Activated gamma-delta T cell treated with anti-CD3 and anti-CD28 coated beads, Interleukin-2, amount 50 U/mL, for 16 hours (primary cell): Measurements from ENCODE around the gene PYM1.
"Not testable (repeated sequence)": the region's sequence is repeated elsewhere in the genome, so short reads cannot be mapped to it uniquely, and the experiment has no call there.

Experiments used
- DNase-seq: peaks from one replicate; pipeline ENCODE4 v3.0.0-alpha.2; 2020; ENCODE audit warnings: low read depth

PYM1 gene

DNA sequence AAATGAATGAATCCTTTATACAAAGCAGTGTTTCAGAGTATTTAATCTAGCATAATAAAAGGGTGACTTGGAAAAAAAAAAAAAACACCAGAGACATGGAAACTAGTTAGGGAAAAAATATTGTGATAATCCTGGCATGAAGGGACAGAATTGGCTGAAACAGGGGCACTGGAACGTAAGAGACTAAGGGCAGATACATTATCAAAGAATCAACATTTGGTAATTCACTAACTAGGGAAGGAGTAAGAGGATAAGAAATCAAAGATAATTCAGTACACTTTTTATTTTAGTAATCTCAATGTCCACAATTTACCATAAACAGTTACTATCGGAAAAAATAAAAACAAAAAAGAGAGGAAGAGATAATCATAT is 18.2 kb downstream of the PYM1 start:
- no peak for DNase-seq

DNA sequence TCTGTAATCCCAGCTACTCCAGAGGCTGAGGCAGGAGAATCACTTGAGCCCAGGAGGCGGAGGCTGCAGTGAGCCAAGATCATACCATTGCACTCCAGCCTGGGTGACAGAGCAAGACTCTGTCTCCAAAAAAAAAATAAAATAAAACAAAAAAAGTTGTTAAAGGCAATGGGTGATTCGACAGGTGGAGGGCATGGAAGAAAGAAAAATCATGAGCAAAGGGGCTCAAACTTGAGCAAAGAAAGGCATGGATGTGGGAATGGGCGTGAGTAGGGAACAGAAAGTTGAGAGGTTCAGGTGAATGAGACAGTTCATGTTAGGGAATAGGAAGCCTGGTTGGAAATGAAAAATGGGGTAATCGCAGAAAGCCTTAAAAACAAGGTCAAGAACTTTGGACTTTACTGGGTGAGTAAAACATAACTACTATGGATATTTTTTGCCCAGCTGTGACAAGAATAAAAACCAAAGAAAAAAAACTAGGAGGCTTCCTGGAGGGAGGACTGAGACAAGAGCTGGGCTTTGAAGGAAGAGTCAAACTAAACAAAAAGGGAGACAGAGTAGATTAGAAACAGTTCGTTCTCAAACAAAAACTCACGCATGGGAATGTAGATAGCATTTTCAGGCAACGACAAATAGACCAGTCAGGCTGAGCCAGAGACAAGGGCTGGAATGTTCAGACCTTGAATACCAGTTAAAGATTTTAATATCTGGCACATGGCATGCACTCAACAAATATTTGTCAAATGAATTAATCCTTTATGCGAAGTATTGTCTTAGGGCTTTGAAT is 18.8 kb downstream of the PYM1 start:
- DNase-seq: no peak

DNA sequence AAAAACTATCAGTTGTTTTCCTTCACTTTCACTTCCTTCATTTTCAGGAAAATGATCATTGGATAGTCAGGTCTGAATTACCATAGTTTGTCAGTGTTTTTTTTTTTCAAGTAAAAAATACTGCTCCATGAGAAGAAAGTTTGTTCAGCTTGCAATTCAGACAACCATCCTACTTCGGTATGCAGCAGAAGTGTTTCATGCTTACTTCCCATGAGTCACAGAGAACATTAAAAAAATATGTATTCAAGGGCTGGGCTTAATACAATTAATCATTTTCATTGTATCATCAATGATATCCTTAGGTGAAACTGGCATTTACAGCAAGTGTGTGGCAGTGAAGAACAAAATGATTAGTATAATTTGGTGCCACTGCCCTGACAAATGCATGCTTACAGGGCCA is 21.6 kb downstream of the PYM1 start:
- no peak for DNase-seq

DNA sequence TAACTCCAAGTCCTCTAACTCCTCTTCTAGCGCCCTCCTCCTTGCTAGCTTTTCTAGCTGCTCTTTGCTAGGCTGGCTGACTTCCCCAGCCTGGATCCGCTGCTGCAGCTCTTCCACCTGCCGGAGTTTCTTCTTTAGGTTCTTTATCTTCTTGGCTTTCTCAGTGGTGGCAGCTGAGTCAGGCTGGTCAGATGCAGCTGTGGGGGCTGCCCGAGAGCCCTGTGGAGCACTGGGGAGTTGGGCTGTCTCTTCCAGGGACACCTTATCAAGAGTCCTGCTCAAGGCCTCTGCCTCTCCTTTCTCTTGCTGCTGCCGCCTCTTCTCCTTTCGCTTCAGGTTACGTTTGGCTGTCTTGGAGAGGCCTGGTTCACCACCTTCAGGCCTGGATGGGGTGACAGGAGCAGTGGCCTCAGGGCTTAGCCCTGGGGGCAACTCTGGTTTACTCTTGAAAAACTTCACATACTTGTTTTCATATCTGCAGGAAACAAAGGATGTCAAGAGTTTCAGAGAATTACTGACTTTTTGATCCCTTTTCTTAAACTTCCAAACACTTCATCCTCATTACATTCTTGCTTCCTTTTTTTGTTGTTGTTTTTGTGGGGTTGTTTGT is 25.7 kb downstream of the PYM1 start:
- DNase-seq: no peak

DNA sequence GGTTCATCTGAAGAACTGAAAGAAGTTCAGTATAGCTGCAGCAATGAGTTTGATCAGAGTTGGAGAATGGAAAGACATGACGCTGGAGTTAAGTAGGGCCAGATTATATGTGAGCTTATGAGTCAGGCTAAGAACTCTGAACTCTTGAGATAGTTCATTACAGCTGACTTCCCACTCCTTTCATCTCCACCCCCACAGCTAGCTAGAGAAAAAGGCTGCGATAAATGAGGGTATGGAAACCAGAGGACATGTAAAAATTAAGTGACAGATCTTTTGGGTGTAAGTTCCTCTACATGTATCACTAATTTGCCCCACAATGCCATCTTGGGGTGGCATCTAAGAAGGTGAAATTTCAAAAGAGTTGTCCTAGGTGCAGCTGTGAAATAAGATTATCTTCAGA is 28.6 kb downstream of the PYM1 start:
- no peak for DNase-seq

DNA sequence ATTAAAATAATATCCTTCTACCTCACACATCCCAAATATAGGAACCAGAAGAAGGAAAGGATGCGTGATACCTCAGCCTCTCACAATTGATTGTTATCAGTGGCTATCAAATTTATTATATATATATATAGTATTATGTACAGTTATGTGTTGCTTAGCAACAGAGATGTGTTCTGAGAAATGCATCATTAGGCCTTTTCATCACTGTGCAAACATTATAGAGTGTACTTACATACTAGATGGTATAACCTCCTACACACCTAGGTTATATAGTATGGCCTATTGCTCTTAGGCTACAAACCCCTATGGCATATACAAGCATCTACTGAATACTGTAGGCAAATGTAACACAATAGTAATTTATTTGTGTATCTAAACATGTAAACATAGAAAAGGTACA is 34.0 kb downstream of the PYM1 start:
- DNase-seq: no peak

DNA sequence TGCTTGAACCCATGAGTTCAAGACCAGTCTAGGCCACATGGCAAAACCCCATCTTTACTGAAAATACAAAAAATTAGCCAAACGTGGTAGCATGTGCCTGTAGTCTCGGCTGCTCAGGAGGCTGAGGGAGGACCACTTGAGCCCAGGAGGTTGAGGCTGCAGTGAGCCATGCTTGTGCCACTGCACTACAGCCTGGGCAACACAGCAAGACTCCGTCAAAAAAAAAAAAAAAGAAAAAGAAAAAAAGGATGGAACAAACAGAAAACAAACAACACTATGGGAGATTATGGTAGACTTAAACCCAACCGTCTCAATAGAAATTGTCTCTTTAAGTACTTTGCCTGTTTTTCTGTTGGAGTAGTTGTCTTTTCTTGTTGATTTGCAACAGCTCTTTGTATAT is 36.4 kb downstream of the PYM1 start:
- DNase-seq: no peak

DNA sequence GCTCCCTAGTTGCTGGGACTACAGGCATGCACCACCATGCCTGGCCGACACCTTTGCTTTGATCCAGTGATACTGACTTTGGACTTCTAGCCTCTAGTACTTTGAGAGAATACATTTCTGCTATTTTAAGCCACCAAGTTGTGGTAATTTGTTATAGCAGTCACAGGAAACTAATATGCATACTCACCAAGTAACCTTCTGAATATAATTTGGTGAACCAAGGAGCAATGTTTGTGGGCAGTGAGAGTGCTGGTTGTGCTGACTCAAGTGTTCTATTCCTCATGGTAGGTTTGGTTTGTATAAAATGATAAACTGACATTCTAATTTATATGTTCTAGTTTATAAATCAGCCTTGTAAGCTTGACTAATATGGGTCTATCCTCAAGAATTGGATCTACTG is 42.6 kb downstream of the PYM1 start:
- DNase-seq: no peak

DNA sequence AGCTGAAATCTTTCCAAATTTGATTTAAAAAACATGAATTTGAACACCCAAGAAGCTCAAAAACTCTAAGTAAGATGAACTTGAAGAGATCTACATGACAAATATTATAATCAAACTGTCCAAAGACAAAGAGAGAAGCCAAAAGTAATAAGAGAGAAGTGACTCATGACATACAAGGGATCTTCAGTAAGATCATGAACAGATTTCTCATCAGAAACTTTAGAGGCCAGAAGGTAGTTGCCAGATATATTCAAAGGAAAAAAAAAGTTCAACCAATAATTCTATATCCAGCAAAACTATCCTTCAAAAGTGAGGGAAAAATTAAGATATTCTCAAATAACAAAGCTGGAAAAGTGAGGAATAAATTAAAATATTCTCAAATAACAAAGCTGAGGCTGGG is 49.9 kb downstream of the PYM1 start:
- no peak for DNase-seq

DNA sequence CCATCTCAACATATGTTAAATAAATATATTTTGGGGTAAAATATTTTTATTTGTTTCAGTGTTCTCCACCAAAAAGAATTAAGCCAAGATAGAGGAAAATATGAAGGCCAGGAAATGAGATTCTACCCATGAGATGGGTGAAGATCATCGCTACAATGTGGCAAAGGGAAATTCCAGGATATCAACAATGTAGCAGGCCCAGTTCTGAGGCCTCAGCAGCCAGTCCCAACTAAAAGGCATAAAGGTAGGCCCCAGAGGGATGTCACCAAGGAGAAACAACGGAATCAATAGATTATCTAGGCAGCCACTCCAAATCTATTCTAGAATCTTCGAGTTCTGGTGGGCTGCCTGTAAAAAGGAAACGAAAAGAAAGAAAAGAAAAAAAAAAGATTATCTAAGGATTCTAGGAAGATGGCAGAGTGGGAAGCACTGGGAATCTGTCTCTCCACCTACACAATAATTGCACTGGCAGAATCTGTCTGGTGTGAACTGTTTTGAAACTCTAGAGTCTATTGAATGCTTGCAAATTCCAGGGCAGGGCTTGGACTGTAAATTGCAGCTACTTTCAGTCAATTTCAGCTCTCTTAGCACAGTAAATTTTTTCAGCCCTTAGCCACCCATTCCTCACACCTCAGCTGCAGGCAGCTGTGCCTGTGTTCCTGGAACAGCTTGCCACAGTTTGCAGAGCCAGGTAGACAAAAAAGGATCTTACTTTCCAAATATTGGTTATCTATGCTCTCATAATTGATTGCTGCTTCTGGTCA is 51.8 kb downstream of the PYM1 start:
- DNase-seq: no peak

DNA sequence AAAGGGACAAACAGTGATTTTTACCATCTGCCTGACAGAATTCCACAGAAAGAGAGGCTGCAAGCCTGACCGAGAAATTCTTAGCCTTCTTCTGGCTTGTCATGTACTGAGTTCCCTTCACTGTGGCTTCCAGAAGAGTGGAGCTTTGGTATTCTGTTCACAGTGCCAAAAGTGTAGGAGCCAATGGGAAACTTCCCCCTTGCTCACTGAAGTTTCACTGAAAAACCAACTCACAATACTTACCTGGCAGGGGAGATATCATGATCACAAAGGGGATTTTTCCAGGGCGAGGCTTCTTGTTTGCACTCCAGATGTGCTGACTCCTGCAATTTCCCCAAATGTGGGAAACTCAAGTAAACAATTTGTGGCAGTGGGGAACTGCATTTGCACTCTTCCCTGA is 53.3 kb downstream of the PYM1 start:
- DNase-seq: no peak

DNA sequence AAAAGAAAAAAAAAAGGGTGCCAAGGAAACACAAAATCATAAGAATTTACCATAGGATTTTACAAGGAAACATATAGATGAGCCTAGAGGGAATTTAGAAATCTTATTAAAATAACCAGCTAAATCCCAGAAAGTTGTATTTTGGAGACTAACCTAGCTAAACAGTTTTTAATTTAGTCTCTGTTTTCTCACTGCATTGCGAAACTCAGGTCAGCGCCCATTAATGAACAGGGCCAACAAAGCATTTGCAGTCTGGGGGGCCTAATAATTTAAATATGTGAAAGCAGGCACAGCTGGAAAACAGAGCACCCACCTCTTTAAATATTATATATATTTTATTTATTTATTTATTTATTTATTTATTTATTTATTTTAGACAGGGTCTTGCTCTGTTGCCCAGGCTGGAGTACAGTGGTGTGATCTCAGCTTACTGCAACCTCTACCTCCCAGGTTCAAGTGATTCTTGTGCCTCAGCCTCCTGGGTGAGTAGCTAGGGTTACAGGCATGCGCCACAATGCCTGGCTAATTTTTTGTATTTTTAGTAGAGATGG is 61.2 kb downstream of the PYM1 start:
- DNase-seq: not testable (repeated sequence)

DNA sequence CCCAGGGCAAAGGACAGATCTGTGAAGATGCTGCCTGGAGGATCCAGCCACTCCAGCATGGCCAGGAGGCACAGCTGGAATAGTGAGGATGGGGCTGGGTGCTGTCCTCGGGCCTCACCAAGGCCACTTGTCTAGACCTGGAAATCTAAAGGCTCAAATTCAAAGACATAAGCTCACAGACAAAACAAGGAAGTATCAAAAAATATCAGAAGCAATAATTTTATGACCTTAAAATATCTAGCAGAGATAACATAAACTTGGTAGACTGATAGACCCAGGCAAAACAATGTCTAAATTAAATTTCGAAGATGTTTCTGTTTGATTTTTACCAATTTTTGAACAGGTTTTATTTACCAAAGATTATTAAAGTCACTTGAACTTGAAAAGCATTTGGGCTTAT is 62.4 kb downstream of the PYM1 start:
- no peak for DNase-seq

DNA sequence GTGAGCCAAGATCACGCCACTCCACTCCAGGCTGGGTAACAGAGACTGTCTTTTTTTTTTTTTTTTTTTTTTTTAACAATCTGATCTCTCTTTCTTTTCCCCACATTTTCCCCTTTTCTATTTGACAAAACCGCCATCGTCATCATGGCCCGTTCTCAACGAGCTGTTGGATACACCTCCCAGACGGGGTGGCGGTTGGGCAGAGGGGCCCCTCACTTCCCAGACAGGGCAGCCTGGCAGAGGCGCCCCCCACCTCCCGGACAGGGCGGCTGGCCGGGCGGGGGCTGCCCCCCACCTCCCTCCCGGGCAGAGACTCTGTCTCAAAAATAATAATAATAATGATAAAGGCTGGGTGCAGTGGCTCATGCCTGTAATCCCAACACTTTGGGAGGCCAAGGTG is 64.8 kb downstream of the PYM1 start:
- not testable (repeated sequence) for DNase-seq

DNA sequence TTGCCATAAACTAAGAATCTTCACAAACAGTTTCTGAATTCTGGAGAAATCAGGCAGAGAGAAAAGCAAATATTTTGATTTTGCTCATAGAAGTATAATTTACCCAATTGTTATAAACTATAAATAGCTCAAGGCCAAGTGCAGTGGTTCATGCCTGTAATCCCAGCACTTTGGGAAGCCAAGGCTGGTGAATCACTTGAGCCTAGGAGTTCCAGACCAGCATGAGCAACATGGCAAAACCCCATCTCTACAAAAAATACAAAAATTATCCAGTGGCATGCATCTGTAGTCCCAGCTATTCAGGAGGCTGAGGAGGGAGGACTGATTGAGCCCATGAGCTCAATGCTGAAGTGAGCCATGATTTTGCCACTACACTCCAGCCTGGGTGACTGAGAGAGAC is 65.4 kb downstream of the PYM1 start:
- no peak for DNase-seq

DNA sequence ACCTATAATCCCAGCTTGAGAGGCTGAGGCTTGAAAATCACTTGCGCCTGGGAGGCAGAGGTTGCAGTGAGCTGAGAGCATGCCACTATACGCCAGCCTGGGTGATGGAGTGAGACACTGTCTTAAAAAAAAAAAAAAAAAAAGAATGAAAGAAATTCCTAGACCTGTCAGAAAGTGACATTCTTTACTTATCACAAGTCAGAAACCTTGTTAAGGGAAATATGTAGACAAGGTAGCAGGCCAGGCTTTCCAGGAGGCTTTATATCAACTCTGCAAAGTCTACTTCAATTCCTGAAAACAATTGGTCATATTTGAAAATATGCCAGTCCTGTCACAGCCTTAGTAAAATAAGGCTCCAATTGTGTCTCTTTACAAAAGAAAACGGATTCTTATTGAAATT is 65.8 kb downstream of the PYM1 start:
- no peak for DNase-seq

DNA sequence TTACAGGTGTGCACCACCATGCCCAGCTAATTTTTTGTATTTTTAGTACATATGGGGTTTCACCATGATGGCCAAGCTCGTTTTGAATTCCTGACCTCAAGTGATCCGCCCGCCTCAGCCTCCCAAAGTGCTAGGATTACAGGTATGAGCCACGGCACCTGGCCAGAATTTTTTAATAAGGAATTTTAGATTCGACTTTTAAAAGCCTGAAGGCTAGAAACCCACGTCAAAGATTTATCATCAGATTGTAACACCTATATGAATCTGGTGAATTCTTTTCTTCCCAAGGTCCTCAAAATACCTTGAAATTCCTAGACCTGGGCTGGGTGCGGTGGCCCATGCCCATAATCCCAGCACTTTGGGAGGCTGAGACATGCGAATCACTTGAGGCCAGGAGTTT is 66.3 kb downstream of the PYM1 start:
- no peak for DNase-seq

DNA sequence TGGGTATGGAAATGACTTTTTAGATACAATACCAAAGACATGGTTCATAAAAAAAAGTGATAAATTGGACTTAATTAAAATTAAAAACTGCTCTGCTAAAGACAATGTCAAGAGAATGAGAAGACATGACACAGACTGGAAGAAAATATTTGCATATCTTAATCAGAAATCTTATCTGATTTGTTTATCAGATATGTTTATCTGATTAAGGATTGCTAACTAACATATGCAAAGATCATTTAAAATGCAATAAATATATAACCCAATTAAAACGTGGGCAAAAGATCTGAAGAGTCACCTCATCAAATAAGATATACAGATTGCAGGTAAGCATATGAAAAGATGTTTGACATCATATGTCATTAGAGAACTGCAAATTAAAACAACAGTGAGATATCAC is 75.0 kb downstream of the PYM1 start:
- no peak for DNase-seq
